DND-41 (cell line): Measurements from ENCODE around the gene VSTM5.

Source experiments
- EZH2 ChIP-seq: IDR thresholded peaks from 3 replicates; pipeline ENCODE4 v1.6.1; 2012; ENCODE audit warnings: borderline replicate concordance, low read depth, mild to moderate bottlenecking, moderate library complexity, low read length, inconsistent platforms; ENCODE audit not compliant: severe bottlenecking
- TF ChIP-seq, protein P1 (sequence below): IDR thresholded peaks from 2 replicates; pipeline ENCODE4 v1.5.1; 2012; ENCODE audit warnings: borderline replicate concordance, low read length, moderate library complexity, mild to moderate bottlenecking; ENCODE audit not compliant: poor library complexity, severe bottlenecking; ENCODE audit errors: extremely low read depth

- TF ChIP-seq, protein P1, sequence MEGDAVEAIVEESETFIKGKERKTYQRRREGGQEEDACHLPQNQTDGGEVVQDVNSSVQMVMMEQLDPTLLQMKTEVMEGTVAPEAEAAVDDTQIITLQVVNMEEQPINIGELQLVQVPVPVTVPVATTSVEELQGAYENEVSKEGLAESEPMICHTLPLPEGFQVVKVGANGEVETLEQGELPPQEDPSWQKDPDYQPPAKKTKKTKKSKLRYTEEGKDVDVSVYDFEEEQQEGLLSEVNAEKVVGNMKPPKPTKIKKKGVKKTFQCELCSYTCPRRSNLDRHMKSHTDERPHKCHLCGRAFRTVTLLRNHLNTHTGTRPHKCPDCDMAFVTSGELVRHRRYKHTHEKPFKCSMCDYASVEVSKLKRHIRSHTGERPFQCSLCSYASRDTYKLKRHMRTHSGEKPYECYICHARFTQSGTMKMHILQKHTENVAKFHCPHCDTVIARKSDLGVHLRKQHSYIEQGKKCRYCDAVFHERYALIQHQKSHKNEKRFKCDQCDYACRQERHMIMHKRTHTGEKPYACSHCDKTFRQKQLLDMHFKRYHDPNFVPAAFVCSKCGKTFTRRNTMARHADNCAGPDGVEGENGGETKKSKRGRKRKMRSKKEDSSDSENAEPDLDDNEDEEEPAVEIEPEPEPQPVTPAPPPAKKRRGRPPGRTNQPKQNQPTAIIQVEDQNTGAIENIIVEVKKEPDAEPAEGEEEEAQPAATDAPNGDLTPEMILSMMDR: no peak
- TF ChIP-seq EZH2: no peak
These were observed 28.8 kb downstream of the VSTM5 start for GRCh38 chr11:93821617-93822016.
